HepG2 (cell line): ENCODE data around the gene RNASE4. TPM values are rescaled to one million over a fixed set of nuclear protein-coding genes. Genes with fewer than 3 reads are reported as not detected.

Source experiments
- CCAR2 ChIP-seq: fragments of 200-400 bp; formaldehyde crosslinking; optimal IDR thresholded peaks from 2 replicates; pipeline ENCODE3; 2018; ENCODE audit warnings: low read depth, mild to moderate bottlenecking, low read length, moderate library complexity
- GATAD1 ChIP-seq: IDR thresholded peaks from 2 replicates; pipeline ENCODE4 v1.6.1; 2016; ENCODE audit warnings: missing genetic modification reagents, missing compliant biosample characterization
- JDP2 ChIP-seq: sonication (generic); formaldehyde crosslinking; IDR thresholded peaks from 2 replicates; pipeline ENCODE4 v1.8.1; 2022; ENCODE audit warnings: missing genetic modification reagents, borderline replicate concordance
- KAT8 ChIP-seq: IDR thresholded peaks from 2 replicates; pipeline ENCODE4 v1.6.1; 2016; ENCODE audit warnings: missing genetic modification reagents, missing compliant biosample characterization
- PCBP1 ChIP-seq: fragments of 200-400 bp; formaldehyde crosslinking; IDR thresholded peaks from 2 replicates; pipeline ENCODE4 v1.6.1; 2017; ENCODE audit warnings: mild to moderate bottlenecking, low read depth, low read length, borderline replicate concordance
- PPARG ChIP-seq: conservative IDR thresholded peaks from 2 replicates; pipeline ENCODE4 v1.6.1; 2016; ENCODE audit warnings: missing biosample characterization, missing genetic modification reagents
- STAG1 ChIP-seq: sonication (generic); formaldehyde crosslinking; IDR thresholded peaks from 2 replicates; pipeline ENCODE4 v1.4.0; 2020; ENCODE audit warnings: missing genetic modification reagents
- ZFP36 ChIP-seq: fragments of 150-350 bp; IDR thresholded peaks from 2 replicates; pipeline ENCODE4 v1.6.1; 2018; ENCODE audit warnings: borderline replicate concordance, low read length, low read depth; ENCODE audit not compliant: partially characterized antibody
- ZFP62 ChIP-seq: sonication (generic); formaldehyde crosslinking; IDR thresholded peaks from 2 replicates; pipeline ENCODE4 v1.4.0; 2020; ENCODE audit warnings: missing genetic modification reagents
- ZMYM4 ChIP-seq: sonication (generic); formaldehyde crosslinking; IDR thresholded peaks from 2 replicates; pipeline ENCODE4 v1.8.1; 2023; ENCODE audit warnings: mild to moderate bottlenecking, missing genetic modification reagents
- ZNF260 ChIP-seq: sonication (generic); formaldehyde crosslinking; IDR thresholded peaks from 2 replicates; pipeline ENCODE4 v1.4.0; 2020; ENCODE audit warnings: missing genetic modification reagents, low read depth, mild to moderate bottlenecking, borderline replicate concordance
- ZNF83 ChIP-seq: sonication (generic); formaldehyde crosslinking; IDR thresholded peaks from 2 replicates; pipeline ENCODE4 v1.4.0; 2020; ENCODE audit warnings: missing genetic modification reagents, mild to moderate bottlenecking, borderline replicate concordance
- polyA plus RNA-seq, 8 experiments: library from polyadenylated mRNA; depleted of rRNA in 3 of 8; stranded (reverse) in 7 of 8; unstranded in 1 of 8; fragments of >200 nt; fragmentation: Illumina TruSeq in 4 of 8; extraction: Trizol in 4 of 8; gene quantifications; 2 replicates each; pipeline versions ENCODE4 v1.2.1 to v1.2.3, GENCODE V29; 2011 to 2016; ENCODE audit warnings: low read depth in 4 of 8, missing spikeins in 1 of 8, mixed read lengths in 1 of 8; ENCODE audit not compliant: insufficient read depth in 1 of 8
- total RNA-seq, 5 experiments: library from RNA; depleted of rRNA; stranded (reverse); fragments of >200 nt; fragmentation: Illumina TruSeq; extraction: Trizol; gene quantifications; 2 replicates each; pipeline ENCODE4 v1.2.3, GENCODE V29; 2016; ENCODE audit warnings: low read depth in 1 of 5
- TF ChIP-seq, protein P1 (sequence below): sonication (generic); formaldehyde crosslinking; IDR thresholded peaks from 2 replicates; pipeline ENCODE4 v1.4.0; 2020; ENCODE audit warnings: missing genetic modification reagents
- TF ChIP-seq, protein P2 (sequence below): sonication (generic); formaldehyde crosslinking; IDR thresholded peaks from 2 replicates; pipeline ENCODE4 v1.4.0; 2020; ENCODE audit warnings: missing genetic modification reagents
- TF ChIP-seq, protein P3 (sequence below): sonication (generic); formaldehyde crosslinking; IDR thresholded peaks from 2 replicates; pipeline ENCODE4 v1.5.0; 2020; ENCODE audit warnings: mild to moderate bottlenecking, missing genetic modification reagents, borderline replicate concordance

The RNASE4 gene
- total and polyA plus RNA-seq, 2 of the 13 experiments (the other 11 are each of a cell fraction or from before 2014, with no cell fraction given): 109 to 983 TPM

DNA sequence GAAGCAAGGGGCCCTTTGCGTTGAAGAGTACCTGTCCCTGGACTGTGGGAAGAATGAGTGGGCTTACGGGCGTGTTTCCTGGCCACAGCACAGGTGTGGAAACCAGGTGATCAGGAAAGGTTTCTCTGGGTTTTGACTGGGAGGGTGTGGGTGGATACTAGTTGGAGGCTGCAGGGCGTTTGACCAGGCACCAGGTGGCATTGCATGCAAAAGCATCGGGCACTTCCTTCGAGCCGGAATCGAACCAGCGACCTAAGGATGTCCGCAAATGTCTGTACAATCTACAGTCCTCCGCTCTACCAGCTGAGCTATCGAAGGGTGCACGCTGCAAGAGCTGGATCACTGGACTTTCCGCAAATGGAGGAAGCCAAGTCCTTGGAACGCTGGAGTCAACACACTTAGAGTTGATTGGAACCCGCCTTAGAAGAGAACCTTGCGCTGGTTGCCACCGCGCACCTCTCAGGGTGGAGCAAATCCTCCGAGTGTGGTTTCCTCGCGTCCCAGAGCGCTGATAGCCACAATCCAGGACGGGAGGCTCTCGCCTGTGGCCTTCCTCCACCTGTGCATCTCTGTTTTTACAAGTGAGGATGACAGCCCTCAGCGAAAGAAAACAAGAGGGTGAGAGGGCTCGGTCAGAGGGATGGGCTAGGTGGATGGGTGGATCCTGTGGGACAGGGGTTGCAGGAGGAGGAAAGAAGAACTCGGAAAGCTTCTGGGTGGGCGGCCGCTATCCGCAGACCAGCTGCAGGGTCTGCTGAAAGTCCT, 21.2 kb upstream of the RNASE4 start (continued):
- TF ChIP-seq, protein P1, sequence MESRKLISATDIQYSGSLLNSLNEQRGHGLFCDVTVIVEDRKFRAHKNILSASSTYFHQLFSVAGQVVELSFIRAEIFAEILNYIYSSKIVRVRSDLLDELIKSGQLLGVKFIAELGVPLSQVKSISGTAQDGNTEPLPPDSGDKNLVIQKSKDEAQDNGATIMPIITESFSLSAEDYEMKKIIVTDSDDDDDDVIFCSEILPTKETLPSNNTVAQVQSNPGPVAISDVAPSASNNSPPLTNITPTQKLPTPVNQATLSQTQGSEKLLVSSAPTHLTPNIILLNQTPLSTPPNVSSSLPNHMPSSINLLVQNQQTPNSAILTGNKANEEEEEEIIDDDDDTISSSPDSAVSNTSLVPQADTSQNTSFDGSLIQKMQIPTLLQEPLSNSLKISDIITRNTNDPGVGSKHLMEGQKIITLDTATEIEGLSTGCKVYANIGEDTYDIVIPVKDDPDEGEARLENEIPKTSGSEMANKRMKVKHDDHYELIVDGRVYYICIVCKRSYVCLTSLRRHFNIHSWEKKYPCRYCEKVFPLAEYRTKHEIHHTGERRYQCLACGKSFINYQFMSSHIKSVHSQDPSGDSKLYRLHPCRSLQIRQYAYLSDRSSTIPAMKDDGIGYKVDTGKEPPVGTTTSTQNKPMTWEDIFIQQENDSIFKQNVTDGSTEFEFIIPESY (CRISPR knock-in tag): peak; percentile 82
- TF ChIP-seq ZFP36 (no peak), GATAD1 (CRISPR knock-in tag) (peak; percentile 57; the same call in 1 of the 2 replicates), ZNF83 (CRISPR knock-in tag) (no peak), ZFP62 (CRISPR knock-in tag) (no peak), PPARG (CRISPR knock-in tag) (no peak), ZNF260 (CRISPR knock-in tag) (no peak), STAG1 (CRISPR knock-in tag) (peak; percentile 90), PCBP1 (no peak), KAT8 (CRISPR knock-in tag) (peak; percentile 60), CCAR2 (no peak), JDP2 (CRISPR knock-in tag) (no peak), ZMYM4 (peak; percentile 74)
- TF ChIP-seq, protein P2, sequence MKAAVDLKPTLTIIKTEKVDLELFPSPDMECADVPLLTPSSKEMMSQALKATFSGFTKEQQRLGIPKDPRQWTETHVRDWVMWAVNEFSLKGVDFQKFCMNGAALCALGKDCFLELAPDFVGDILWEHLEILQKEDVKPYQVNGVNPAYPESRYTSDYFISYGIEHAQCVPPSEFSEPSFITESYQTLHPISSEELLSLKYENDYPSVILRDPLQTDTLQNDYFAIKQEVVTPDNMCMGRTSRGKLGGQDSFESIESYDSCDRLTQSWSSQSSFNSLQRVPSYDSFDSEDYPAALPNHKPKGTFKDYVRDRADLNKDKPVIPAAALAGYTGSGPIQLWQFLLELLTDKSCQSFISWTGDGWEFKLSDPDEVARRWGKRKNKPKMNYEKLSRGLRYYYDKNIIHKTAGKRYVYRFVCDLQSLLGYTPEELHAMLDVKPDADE (CRISPR knock-in tag): no peak
- TF ChIP-seq, protein P3, sequence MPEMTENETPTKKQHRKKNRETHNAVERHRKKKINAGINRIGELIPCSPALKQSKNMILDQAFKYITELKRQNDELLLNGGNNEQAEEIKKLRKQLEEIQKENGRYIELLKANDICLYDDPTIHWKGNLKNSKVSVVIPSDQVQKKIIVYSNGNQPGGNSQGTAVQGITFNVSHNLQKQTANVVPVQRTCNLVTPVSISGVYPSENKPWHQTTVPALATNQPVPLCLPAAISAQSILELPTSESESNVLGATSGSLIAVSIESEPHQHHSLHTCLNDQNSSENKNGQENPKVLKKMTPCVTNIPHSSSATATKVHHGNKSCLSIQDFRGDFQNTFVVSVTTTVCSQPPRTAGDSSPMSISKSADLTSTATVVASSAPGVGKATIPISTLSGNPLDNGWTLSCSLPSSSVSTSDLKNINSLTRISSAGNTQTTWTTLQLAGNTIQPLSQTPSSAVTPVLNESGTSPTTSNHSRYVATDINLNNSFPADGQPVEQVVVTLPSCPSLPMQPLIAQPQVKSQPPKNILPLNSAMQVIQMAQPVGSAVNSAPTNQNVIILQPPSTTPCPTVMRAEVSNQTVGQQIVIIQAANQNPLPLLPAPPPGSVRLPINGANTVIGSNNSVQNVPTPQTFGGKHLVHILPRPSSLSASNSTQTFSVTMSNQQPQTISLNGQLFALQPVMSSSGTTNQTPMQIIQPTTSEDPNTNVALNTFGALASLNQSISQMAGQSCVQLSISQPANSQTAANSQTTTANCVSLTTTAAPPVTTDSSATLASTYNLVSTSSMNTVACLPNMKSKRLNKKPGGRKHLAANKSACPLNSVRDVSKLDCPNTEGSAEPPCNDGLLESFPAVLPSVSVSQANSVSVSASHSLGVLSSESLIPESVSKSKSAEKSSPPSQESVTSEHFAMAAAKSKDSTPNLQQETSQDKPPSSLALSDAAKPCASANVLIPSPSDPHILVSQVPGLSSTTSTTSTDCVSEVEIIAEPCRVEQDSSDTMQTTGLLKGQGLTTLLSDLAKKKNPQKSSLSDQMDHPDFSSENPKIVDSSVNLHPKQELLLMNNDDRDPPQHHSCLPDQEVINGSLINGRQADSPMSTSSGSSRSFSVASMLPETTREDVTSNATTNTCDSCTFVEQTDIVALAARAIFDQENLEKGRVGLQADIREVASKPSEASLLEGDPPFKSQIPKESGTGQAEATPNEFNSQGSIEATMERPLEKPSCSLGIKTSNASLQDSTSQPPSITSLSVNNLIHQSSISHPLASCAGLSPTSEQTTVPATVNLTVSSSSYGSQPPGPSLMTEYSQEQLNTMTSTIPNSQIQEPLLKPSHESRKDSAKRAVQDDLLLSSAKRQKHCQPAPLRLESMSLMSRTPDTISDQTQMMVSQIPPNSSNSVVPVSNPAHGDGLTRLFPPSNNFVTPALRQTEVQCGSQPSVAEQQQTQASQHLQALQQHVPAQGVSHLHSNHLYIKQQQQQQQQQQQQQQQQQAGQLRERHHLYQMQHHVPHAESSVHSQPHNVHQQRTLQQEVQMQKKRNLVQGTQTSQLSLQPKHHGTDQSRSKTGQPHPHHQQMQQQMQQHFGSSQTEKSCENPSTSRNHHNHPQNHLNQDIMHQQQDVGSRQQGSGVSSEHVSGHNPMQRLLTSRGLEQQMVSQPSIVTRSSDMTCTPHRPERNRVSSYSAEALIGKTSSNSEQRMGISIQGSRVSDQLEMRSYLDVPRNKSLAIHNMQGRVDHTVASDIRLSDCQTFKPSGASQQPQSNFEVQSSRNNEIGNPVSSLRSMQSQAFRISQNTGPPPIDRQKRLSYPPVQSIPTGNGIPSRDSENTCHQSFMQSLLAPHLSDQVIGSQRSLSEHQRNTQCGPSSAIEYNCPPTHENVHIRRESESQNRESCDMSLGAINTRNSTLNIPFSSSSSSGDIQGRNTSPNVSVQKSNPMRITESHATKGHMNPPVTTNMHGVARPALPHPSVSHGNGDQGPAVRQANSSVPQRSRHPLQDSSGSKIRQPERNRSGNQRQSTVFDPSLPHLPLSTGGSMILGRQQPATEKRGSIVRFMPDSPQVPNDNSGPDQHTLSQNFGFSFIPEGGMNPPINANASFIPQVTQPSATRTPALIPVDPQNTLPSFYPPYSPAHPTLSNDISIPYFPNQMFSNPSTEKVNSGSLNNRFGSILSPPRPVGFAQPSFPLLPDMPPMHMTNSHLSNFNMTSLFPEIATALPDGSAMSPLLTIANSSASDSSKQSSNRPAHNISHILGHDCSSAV (CRISPR knock-in tag): no peak
